Duodenal mucosa (tissue), 2 donors: ENCODE measurements around the gene SUGT1.
A peak's percentile ranks its signal among the peaks of the same experiment; 100 is the strongest.

Source experiments
- H3K27ac ChIP-seq: one replicate; pipeline ENCODE4 v1.7.0; 2013; ENCODE audit warnings: low read depth, low read length
- H3K27me3 ChIP-seq, 2 donors: one replicate each; pipeline ENCODE4 v1.7.0; 2013; ENCODE audit warnings: low read length in 2 of 2, control low read depth in 1 of 2; ENCODE audit not compliant: insufficient read depth in 2 of 2, control insufficient read depth in 1 of 2
- H3K36me3 ChIP-seq, 2 donors: one replicate each; pipeline ENCODE4 v1.7.0; 2013; ENCODE audit warnings: low read length in 2 of 2, control low read depth in 1 of 2; ENCODE audit not compliant: insufficient read depth in 2 of 2, control insufficient read depth in 1 of 2
- H3K4me1 ChIP-seq, 2 donors: one replicate each; pipeline ENCODE4 v1.7.0; 2013; ENCODE audit warnings: low read length in 2 of 2, control low read depth in 1 of 2; ENCODE audit not compliant: insufficient read depth in 2 of 2, control insufficient read depth in 1 of 2
- H3K4me3 ChIP-seq, 2 donors: one replicate each; pipeline ENCODE4 v1.7.0; 2013; ENCODE audit warnings: low read length in 2 of 2, low read depth in 1 of 2
- H3K9ac ChIP-seq, 2 donors: one replicate each; pipeline ENCODE4 v1.7.0; 2013; ENCODE audit warnings: low read length in 2 of 2, low read depth in 1 of 2
- H3K9me3 ChIP-seq, 2 donors: one replicate each; pipeline ENCODE4 v1.7.0; 2013; ENCODE audit warnings: low read length in 2 of 2, control low read depth in 1 of 2; ENCODE audit not compliant: control insufficient read depth in 1 of 2

The SUGT1 gene

GRCh38 chr13:52723181-52723580, 70.5 kb downstream of the SUGT1 start:
- Histone ChIP-seq H3K27ac (no peak overlapping the region), H3K4me3 (no peak overlapping the region), H3K27me3 (no peaks in the 10 kb centered on the region), H3K9ac (no peak overlapping the region), H3K36me3 (no peaks in the 10 kb centered on the region), H3K9me3 (no peaks in the 10 kb centered on the region), H3K4me1 (no peaks in the 10 kb centered on the region)

DNA sequence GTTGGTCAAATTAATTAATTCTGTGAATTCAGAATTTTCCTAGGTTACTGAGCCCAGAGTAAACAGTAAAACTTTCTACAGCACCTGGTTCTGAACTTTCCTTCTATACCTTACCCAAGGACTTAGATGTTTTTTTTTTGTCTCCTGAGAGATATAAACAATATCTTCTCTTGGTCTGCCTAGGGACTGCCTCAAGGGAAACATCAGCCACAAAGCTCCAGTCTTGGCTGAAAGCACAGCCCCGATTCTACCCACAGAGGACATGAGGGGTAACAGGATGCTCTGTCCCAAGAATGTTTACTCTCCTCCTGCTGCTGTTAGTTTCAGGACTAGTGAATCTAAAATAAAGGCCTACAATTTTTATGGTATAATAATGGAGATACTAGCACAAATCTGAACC, 72.7 kb downstream of the SUGT1 start:
- Histone ChIP-seq H3K4me3 (no peak overlapping the region), H3K9ac (no peak overlapping the region), H3K9me3 (no peaks in the 10 kb centered on the region), H3K4me1 (no peaks in the 10 kb centered on the region), H3K27ac (no peak overlapping the region), H3K36me3 (no peaks in the 10 kb centered on the region), H3K27me3 (no peaks in the 10 kb centered on the region)

DNA sequence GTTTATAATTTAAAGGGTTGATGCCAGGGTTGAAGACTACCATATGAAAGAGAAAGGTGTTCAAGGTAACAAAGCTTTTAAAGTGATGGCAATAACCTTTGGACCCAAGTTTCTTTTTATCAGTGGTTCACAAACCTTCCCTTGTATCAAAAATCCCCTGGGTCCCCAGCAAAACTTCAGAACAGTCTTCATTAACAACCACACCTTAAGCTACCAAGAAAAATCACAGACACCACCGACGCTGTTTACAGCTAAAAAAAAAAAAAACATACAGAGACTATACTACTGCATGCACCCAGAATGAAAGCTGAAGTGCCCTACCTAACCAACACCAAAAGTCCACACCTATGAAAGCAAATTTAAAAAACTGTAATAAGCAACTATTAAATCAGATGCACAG, 73.6 kb downstream of the SUGT1 start:
- H3K27me3 ChIP-seq: no peaks in the 10 kb centered on the region
- no peaks in the 10 kb centered on the region for H3K9me3 ChIP-seq
- no peak overlapping the region for H3K9ac ChIP-seq
- H3K27ac ChIP-seq: no peak overlapping the region
- H3K4me3 ChIP-seq: no peak overlapping the region
- no peaks in the 10 kb centered on the region for H3K36me3 ChIP-seq
- H3K4me1 ChIP-seq: no peaks in the 10 kb centered on the region

GRCh38 chr13:52734075-52734623, 81.5 kb downstream of the SUGT1 start:
- Histone ChIP-seq H3K9me3 (no peaks in the 10 kb centered on the region), H3K27me3 (peaks cover 15 to 29% of the 10 kb centered on the region in 2 donors), H3K36me3 (no peaks in the 10 kb centered on the region), H3K27ac (no peak overlapping the region), H3K4me3 (no peak overlapping the region), H3K4me1 (no peaks in the 10 kb centered on the region), H3K9ac (no peak overlapping the region)

- Histone ChIP-seq H3K36me3 (no peaks in the 10 kb centered on the region), H3K9me3 (no peaks in the 10 kb centered on the region), H3K27ac (no peak overlapping the region), H3K9ac (no peak overlapping the region), H3K27me3 (peaks cover 36 to 52% of the 10 kb centered on the region in 2 donors), H3K4me1 (no peaks in the 10 kb centered on the region), H3K4me3 (no peak overlapping the region)
These were observed 84.3 kb downstream of the SUGT1 start for GRCh38 chr13:52736891-52737290.

DNA sequence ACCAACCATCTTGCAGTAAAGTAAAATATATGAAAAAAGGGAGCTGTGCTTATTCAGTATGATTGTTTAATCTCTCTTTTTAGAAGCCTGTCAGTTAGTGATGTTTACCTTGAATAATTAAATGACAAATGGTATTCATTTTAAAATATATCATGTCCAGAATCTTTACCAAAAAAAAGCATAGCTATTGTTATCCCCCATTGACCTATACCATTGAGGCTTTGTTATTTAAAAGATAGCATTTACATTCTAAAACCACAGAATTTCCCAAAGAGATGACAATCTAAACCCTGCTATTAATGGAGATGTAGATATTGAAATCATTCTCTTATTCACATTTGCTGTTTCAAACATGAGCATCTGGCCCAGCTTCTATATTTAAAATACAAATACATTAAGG, 84.8 kb downstream of the SUGT1 start:
- H3K27me3 ChIP-seq: peaks cover 39 to 52% of the 10 kb centered on the region in 2 donors
- no peak overlapping the region for H3K4me3 ChIP-seq
- H3K4me1 ChIP-seq: no peaks in the 10 kb centered on the region
- no peaks in the 10 kb centered on the region for H3K9me3 ChIP-seq
- no peaks in the 10 kb centered on the region for H3K36me3 ChIP-seq
- H3K9ac ChIP-seq: no peak overlapping the region
- H3K27ac ChIP-seq: no peak overlapping the region

DNA sequence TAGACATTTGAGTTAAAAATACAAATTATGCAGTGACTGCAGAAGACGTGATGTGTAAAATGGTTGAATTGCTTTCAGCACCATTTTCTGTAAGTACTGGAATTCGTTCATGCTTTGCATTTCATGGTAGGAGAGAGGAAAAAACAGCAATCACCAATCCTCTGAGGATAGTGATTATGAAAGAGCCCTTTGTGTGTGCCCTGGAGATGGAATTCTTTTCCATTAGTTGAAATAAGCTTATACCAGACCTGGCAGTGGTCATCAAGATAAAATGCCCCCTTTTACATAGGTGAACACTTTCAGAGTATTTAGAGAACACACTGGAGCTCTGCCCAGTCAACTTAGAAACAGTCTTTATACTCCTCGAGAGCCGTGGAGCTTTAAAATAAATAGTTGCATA, 85.3 kb downstream of the SUGT1 start:
- no peak overlapping the region for H3K27ac ChIP-seq
- H3K27me3 ChIP-seq: peaks cover 39 to 52% of the 10 kb centered on the region in 2 donors
- H3K9me3 ChIP-seq: no peaks in the 10 kb centered on the region
- no peaks in the 10 kb centered on the region for H3K36me3 ChIP-seq
- H3K4me1 ChIP-seq: no peaks in the 10 kb centered on the region
- no peak overlapping the region for H3K4me3 ChIP-seq
- H3K9ac ChIP-seq: no peak overlapping the region

- no peak overlapping the region for H3K27ac ChIP-seq
- H3K36me3 ChIP-seq: no peaks in the 10 kb centered on the region
- H3K4me3 ChIP-seq: peak overlapping the region in 1 of 2 donors; percentile 40
- no peaks in the 10 kb centered on the region for H3K4me1 ChIP-seq
- no peaks in the 10 kb centered on the region for H3K9me3 ChIP-seq
- H3K9ac ChIP-seq: no peak overlapping the region
- peaks cover 39 to 51% of the 10 kb centered on the region in 2 donors for H3K27me3 ChIP-seq
These were observed 86.3 kb downstream of the SUGT1 start for GRCh38 chr13:52738719-52739467.

- no peaks in the 10 kb centered on the region for H3K36me3 ChIP-seq
- H3K4me3 ChIP-seq: peak within 1 kb of the TSS in 1 of 2 donors; percentile 40
- H3K27ac ChIP-seq: no peak within 1 kb of the TSS
- H3K4me1 ChIP-seq: no peaks in the 10 kb centered on the region
- H3K9ac ChIP-seq: no peak within 1 kb of the TSS
- H3K27me3 ChIP-seq: peaks cover 39 to 48% of the 10 kb centered on the region in 2 donors
- no peaks in the 10 kb centered on the region for H3K9me3 ChIP-seq
These were observed 86.9 kb downstream of the SUGT1 start, which contains the start of gene CNMD for GRCh38 chr13:52739468-52740071. CNMD (minus strand) TSS chr13:52739820; CDS start chr13:52739701, 119 bp downstream.

GRCh38 chr13:52743569-52743968, 90.9 kb downstream of the SUGT1 start:
- Histone ChIP-seq H3K27me3 (peaks cover 28 to 30% of the 10 kb centered on the region in 2 donors), H3K4me1 (no peaks in the 10 kb centered on the region), H3K9ac (no peak overlapping the region), H3K4me3 (no peak overlapping the region), H3K36me3 (no peaks in the 10 kb centered on the region), H3K9me3 (no peaks in the 10 kb centered on the region), H3K27ac (no peak overlapping the region)
